Measurements from ENCODE around the gene FOSL2.

Gene FOSL2

GRCh38 chr2:28453396-28453795 lies 60.7 kb downstream of the FOSL2 start:
- DNase-seq = no peak

- no peak for DNase-seq
These were observed 61.6 kb downstream of the FOSL2 start for GRCh38 chr2:28454016-28454930.

- DNase-seq = no peak
These were observed 64.6 kb downstream of the FOSL2 start for GRCh38 chr2:28457237-28457636.

GRCh38 chr2:28461056-28461455 lies 68.4 kb downstream of the FOSL2 start:
- no peak for DNase-seq

- DNase-seq = no peak
These were observed 69.5 kb downstream of the FOSL2 start for GRCh38 chr2:28462122-28462521.

- no peak for DNase-seq
These were observed 70.7 kb downstream of the FOSL2 start for GRCh38 chr2:28463211-28463816.

- DNase-seq = no peak
These were observed 71.2 kb downstream of the FOSL2 start for GRCh38 chr2:28463893-28464292.

GRCh38 chr2:28465148-28465885 lies 72.7 kb downstream of the FOSL2 start:
- no peak for DNase-seq

Measured in stimulated activated naive CD4-positive, alpha-beta T cell treated with Interleukin-2 at 50 U/mL for 16 hours (primary cell).